Stimulated activated CD4-positive, alpha-beta T cell treated with anti-CD3 and anti-CD28 coated beads, Interleukin-2, amount 100 ng/mL, for 48 hours (primary cell): ENCODE measurements around the gene STK24.
A peak's percentile ranks its signal among the peaks of the same experiment; 100 is the strongest.

Source experiments
- DNase-seq, 2 donors: peaks; one replicate each; pipeline ENCODE4 v3.0.0-alpha.2; 2020

Gene STK24

DNA sequence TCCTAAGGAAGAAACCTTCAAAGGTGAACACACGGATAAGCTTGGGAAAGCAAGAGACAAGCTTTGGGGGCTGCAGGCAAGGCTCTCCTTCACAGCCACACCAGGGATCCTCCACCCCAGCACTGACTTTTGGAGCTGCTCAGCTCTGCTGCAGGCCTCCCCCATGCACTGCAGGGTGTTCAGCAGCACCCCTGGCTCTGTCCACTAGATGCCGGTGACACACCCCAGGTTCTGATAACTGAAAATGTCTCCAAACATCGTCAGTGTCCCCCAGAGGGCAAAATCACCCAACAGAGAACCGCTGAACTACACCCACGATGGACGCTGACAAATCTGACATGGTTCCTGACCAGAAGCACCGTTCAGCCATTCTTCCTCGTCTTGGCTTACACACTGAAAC lies 90.5 kb downstream of the STK24 start:
- DNase-seq: no peak

DNA sequence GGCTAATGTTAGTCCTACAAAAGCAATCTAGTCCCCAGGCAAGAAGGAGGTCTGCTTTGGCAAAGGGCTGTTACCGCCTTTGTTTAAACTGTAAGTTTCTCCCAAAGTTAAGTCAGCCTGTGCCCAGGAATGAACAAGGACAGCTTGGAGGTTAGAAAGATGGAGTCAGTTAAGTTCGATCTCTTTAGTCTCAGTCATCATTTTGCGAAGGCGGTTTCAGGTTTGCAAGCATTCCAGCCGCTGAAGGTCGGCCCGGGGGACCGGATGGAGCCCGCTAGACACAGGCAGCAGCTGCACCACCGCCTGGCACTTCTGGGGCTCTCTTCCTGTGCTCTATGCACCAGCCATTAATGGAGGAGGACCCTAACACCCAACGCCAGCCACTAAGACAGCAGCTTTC lies 91.3 kb downstream of the STK24 start:
- no peak for DNase-seq

DNA sequence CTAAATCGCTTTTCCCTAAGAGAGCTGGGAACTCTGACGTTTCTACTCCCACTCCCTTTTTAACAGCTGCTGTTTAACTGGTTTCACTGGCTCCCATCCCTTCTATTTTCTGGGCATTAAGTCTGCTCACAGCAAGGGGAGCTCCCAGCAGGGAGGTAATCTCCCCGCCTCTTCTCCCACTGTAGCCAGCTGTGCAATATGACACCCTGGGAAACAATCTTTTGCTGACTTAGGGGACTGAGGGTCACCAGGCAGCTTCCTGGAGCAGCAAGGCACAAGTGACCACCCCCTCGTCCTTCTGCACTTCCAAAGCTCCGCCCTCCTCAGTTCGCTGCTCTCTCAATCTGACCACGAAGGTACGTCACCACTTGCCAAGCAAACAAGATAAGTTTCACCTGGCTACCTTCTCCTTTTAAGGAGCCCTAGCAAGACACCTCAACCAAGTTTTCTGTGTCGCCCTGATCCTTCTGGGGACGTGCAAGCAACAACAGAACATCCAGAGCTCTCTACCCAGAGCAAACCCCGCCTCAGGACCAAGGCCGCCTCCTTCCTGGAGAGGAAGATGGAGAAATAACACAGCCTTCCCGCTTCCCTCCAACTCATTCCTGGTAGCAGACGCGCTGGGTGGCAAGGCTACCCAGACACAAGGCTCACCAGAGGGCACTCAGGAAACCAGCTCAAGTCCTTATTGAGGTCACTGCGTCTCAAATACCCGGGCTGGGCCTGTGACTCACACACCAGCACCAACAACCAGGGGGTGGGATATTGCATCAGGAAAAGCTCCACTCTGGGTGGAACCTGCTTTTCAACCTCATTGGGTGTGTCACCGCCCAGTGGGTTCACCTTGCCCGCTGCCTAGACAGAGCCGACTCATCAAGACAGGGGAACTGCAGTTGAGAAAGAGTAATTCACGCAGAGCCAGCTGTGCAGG lies 92.4 kb downstream of the STK24 start:
- DNase-seq: peak; percentile 49 to 53

DNA sequence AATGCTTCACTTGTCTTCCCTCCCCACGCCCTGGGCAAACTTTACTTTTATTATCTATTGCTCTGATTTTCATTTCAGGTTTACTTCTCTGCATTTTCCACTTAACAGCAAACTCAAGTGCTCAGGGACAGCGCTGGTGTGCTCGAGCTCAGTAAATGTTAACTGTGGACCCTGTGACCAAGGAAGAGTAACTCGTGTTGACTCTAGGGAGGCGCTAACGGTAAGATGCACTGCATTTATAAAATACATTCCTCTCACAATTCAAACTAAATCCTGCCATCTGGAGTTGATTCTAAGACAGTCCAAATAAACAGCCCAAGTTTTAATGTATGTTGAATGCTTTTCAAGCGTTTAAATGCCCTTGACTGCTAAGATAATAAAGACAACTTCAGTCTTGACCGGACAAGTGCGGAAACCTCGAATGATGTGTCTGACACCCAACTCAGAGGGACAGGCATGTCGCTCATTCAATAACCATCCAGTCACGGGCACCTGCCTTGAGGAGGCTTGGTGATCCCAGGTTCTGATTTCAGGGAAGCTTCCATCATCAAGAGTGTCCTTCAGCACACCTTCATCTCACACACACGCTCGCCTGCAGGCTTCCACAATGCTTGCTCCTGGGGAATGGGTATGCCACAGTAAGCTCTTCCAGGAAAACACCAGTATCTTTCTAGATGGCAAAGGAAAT lies 93.2 kb downstream of the STK24 start:
- no peak for DNase-seq

DNA sequence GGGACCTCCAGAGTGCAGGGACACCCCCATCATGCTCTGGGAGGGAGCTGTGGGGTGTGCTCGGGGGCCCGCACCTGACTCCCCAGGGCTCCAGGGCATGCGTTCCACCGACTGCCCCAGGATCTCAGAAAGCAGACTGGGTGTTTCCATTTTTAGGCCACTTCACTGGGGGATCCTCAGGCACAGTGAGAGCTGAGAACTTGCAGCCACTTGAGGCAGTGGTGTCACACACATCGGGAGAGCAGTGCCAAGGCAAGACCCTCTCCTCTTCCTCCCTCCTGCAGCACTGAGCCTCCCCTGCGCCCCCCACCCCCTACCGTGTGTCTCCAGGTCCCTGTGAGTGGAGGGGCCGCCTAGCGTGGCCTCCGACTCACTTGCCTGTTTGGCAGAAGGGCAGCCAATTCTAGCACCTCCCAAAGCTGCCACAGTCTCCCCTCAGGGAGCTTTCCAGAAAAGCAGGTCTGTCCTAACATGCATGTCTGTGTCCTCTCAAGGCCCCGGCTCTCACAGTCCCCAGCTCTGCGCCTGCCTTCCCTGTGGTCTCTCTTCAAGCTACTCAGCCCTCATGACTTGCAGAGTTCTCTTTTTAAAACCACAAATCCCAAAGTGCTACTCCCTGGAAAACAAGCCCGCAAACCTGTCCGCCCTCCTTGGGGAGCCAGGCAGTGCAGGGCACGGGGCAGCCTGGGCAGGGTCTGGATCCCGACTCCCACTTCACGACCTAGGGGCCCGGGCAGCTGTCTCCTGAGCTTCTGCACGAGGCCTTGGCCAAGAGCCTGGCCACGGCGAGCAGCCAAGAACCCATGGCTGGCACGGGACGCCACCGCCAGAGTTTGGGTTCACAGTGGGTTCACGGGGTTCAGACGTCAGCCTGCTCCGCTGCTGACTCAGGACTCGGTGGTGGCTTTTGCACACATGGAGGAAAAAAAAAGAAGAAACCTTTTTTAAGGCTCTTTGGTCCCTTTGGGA lies 94.1 kb downstream of the STK24 start:
- DNase-seq: no peak

DNA sequence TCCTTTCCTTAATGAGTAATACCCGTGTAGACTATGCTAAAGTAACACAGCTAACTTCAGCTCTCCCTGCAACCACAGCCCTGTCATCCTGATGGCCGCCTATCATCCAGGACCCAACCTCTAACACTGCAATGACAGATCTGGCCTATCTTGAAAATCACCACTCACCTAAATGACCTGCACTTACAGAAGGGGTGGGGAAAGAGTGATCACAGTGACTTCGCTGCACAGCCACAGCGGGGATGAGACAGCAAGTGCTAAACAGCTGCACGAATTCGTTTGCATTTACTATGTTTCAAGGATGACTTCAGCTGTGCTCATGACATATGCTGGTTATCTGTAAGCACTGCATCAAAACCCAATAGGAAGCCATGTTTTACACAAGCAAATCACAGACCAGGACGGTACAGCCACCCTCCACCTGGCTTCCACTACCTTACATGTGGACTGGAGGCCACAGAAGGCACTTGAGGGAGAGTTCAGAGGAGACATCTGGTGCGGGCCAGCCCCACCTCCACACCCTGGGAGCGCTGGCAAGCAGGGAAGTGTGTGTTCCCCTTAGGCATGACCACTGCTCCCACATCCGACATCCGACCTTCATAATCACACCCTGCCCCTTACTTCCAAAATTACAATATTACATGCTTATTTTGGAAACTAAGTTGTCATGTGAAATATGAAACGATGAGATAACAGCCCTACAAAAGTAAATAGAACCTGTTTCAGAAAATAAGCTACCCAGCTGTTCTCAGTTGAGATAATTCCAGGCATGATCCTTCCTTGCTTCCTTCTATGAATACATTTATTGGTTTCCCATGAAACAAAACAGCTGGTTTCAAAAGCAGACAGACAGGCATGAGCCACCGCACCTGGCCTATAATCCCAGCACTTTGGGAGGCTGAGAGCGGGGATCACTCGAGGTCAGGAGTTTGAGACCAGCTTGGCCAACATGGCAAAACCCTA lies 95.7 kb downstream of the STK24 start:
- peak; percentile 32 to 37 for DNase-seq

DNA sequence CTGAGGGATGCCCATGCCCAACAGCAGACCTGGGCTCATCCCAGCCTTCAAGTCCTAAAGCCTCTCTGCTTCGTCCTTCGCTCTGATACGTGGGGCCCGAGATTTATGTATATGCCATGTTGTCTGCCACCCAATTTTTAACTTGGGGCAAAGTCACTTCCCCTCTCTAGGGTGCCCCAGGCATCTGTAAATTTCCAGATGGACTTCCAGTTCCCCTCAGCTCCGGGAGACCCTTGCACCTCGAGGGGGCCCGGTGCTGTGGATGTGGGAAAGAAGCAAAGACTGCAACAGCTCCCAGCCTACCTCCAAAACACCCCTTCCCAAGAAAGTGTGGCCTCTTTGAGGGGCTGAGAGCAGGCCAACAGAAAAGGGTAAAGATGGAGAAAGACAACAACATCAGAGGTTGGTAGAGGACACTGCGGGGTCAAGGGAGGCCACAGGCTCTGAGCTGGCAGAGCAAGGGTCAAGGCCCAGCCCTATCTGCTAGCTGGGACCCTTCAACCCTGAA lies 97.4 kb downstream of the STK24 start:
- DNase-seq: no peak

DNA sequence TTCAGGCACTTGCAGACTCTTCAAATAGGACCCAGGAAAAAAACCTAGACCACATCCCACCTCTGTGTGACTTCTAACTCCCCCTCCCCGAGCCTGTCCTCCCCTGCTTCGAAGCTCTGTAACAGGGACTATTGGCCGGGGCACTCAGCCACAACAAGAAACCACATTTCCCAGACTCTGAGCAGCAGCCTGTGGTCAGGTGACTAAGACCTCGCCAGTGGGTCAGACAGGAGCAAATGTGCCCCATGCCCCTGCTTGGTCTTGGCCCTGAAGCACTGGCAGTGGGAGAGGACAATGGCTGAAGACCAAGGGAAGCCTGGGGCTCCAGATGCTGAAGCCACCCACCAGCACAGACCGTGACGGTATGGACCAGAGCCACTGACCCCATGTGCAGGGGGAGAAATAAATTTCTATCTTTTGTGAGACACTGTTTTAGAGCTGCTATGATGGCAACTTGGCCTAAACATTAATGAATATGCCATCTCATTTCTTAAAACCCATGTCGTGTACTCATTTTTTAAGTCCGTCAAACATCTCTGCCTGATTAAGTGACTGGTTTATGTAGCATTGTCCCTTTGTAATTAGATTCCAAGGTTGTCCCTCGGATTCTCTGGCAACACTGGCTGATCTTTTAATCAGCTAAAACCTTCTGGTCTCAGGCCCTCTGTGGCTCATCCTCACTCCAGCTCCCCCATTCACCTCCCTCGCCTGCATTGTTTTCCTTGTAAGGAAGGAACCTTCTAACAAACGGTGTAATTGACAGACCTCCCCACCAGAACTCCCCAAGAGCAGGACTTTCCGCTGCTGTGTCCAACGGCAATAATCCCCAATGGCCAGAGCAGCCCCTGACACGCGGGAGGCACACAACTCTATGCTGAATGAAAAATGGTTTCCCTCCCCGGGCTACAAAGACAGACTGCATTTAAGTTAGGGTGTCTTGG lies 98.4 kb downstream of the STK24 start:
- peak; percentile 12 to 25 for DNase-seq

DNA sequence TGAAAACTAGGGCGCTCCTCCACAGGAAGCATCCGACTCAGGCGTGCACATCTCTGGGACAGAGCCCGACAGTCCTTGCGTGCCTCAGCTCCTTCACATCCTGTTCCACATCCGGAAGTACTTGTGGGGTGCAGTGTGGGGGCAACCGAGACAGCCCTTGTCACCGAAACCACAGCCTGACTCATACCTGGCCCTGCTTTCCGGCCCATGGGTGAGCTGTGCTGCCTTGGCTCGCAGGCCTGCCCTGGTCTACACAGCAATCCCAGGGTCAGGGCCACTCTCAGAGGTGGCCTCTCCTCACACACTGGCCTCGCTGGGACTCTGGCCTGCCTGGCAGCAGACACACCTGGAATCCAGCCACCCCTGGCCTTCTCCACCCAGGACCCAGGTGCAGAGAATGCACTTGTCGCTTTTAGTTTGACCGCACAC lies 100.4 kb downstream of the STK24 start:
- DNase-seq: peak; percentile 74 to 78

DNA sequence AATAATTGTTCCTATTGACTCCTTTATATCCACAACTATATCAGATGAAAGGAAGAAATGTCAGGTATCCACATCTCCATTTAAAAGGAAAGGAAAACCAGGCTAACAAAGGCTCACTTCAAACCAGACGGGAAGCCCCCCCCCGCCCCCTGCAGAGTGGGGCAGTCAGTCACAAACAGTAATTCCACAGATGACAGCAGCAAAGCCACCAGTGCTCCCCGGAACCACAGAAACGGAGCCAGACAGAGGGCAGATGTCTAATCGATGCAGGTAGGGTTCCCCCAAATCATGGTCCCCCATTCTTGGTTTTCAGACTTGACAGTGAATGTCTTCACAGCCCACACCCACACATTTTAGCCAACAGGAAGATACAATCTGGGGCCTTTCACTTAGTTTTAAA lies 100.8 kb downstream of the STK24 start:
- DNase-seq: peak; percentile 34 to 50

- DNase-seq: no peak
These were observed 101.4 kb downstream of the STK24 start for GRCh38 chr13:98475522-98475921.

- no peak for DNase-seq
These were observed 102.1 kb downstream of the STK24 start for GRCh38 chr13:98474761-98475160.

GRCh38 chr13:98474292-98474691 lies 102.6 kb downstream of the STK24 start:
- DNase-seq: no peak

GRCh38 chr13:98473788-98474144 lies 103.1 kb downstream of the STK24 start:
- no peak for DNase-seq

GRCh38 chr13:98473135-98473787 lies 103.6 kb downstream of the STK24 start:
- no peak for DNase-seq

DNA sequence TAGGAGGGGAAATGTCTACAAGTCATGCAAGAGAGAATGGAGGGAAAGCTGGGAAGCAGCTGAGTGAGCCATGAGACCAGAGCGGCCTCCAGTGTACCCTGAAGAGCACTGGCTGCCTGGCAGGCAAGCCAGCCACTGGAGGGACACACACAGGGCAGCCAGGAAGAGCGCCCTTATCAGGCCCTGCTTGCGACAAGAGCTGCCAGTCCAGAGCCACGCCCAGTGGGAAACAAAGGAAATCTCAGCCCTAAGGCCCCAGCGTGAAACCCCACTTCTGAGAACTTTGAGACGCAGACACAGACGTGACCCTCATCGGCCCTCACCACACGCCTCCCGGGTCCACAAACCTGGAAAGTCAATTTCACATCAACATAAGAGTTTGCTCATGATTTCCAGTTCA lies 105.0 kb downstream of the STK24 start:
- no peak for DNase-seq

GRCh38 chr13:98470920-98471319 lies 106.0 kb downstream of the STK24 start:
- DNase-seq: no peak

DNA sequence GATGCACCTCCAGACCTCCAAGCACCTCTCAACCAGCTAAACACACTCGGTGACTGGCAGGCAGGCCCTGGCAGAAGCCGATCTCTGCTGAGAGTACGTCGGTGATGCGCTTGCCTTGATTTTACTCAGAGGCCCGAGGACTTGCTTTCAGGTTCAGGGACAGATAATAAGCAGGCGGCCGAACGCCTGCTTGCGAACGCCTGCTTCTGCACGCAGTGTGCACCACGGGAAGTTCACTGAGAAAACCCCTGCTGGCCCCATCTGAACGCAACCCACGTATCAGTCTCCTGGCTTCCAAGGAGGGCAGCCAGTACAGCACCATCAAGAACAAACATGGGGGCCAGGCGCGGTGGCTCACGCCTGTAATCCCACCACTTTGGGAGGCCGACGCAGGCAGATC lies 108.0 kb downstream of the STK24 start:
- no peak for DNase-seq

GRCh38 chr13:98468361-98468760 lies 108.5 kb downstream of the STK24 start:
- DNase-seq: no peak
